ENCODE measurements around the gene NCK2. TPM values are rescaled to one million over a fixed set of nuclear protein-coding genes. Genes with fewer than 3 reads are reported as not detected.

The NCK2 gene
- total and polyA plus RNA-seq, 7 donors: 26.5 to 111 (median 40.1) TPM

DNA sequence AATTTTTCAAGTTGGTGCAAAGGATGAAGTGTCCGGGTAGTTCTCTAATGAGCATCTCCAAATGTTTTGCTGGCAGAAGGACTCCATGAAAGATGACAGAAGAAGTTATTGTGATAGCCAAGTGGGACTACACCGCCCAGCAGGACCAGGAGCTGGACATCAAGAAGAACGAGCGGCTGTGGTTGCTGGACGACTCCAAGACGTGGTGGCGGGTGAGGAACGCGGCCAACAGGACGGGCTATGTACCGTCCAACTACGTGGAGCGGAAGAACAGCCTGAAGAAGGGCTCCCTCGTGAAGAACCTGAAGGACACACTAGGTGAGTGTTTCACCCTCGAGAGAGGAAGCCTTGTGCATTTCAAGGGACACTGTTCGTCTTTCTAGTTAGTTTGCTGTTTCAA lies 110.3 kb downstream of the NCK2 start:
- H3K36me3 ChIP-seq (ENCODE audit: insufficient read depth in 1 of 2, low read depth in 1 of 2): peaks cover 0 to 3% of the 10 kb centered on the region in 2 donors
- ATAC-seq: no peak
- intact Hi-C loops (cut with DNase I): no loop called here
- no peak overlapping the region for H3K27ac ChIP-seq
- no peaks in the 10 kb centered on the region for H3K27me3 ChIP-seq (ENCODE audit: insufficient read depth in 3 of 3, low read length in 2 of 3)
- peaks cover 10% of the 10 kb centered on the region for H3K4me1 ChIP-seq
- H3K4me3 ChIP-seq: no peak overlapping the region
- DNase-seq: no peak
- TF ChIP-seq, protein P1, sequence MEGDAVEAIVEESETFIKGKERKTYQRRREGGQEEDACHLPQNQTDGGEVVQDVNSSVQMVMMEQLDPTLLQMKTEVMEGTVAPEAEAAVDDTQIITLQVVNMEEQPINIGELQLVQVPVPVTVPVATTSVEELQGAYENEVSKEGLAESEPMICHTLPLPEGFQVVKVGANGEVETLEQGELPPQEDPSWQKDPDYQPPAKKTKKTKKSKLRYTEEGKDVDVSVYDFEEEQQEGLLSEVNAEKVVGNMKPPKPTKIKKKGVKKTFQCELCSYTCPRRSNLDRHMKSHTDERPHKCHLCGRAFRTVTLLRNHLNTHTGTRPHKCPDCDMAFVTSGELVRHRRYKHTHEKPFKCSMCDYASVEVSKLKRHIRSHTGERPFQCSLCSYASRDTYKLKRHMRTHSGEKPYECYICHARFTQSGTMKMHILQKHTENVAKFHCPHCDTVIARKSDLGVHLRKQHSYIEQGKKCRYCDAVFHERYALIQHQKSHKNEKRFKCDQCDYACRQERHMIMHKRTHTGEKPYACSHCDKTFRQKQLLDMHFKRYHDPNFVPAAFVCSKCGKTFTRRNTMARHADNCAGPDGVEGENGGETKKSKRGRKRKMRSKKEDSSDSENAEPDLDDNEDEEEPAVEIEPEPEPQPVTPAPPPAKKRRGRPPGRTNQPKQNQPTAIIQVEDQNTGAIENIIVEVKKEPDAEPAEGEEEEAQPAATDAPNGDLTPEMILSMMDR (IDR thresholded peaks at IDR 0.05): no peak
- 73 to 83% (median 76%) methylated on average over 16 of the region's 16 CpGs for WGBS, 3 donors
- H3K9me3 ChIP-seq: no peaks in the 10 kb centered on the region

- no peak overlapping the region for H3K27ac ChIP-seq
- intact Hi-C loops (cut with DNase I): no loop called here
- ATAC-seq: peak in 1 of 4 donors; percentile 48
Observed at GRCh38 chr2:105856581-105856980, 111.9 kb downstream of the NCK2 start.

GRCh38 chr2:105857076-105857740 lies 112.5 kb downstream of the NCK2 start:
- no peaks in the 10 kb centered on the region for H3K27me3 ChIP-seq (ENCODE audit: insufficient read depth in 3 of 3, low read length in 2 of 3)
- no peak overlapping the region for H3K4me3 ChIP-seq
- TF ChIP-seq, protein P1 (IDR thresholded peaks at IDR 0.05): no peak
- DNase-seq: no peak
- peaks cover 0 to 3% of the 10 kb centered on the region in 2 donors for H3K36me3 ChIP-seq (ENCODE audit: insufficient read depth in 1 of 2, low read depth in 1 of 2)
- ATAC-seq: peak; percentile 60 to 84 (median 76)
- peaks cover 10% of the 10 kb centered on the region for H3K4me1 ChIP-seq
- H3K9me3 ChIP-seq: no peaks in the 10 kb centered on the region
- intact Hi-C loops (cut with DNase I): no loop called here
- 57 to 89% (median 70%) methylated on average over 17 of the region's 17 CpGs for WGBS, 3 donors
- peak overlapping the region; percentile 21 for H3K27ac ChIP-seq

More at GRCh38 chr2:105856581-105856980, 111.9 kb downstream of the NCK2 start:
- Histone ChIP-seq H3K9me3 (no peaks in the 10 kb centered on the region), H3K27me3 (ENCODE audit: insufficient read depth in 3 of 3, low read length in 2 of 3) (no peaks in the 10 kb centered on the region), H3K4me1 (peaks cover 10% of the 10 kb centered on the region), H3K36me3 (ENCODE audit: insufficient read depth in 1 of 2, low read depth in 1 of 2) (peaks cover 0 to 3% of the 10 kb centered on the region in 2 donors), H3K4me3 (no peak overlapping the region)
- WGBS, 3 donors: 78 to 95% (median 87%) methylated on average over 3 of the region's 3 CpGs
- DNase-seq: no peak
- TF ChIP-seq, protein P1 (IDR thresholded peaks at IDR 0.05): no peak

DNA sequence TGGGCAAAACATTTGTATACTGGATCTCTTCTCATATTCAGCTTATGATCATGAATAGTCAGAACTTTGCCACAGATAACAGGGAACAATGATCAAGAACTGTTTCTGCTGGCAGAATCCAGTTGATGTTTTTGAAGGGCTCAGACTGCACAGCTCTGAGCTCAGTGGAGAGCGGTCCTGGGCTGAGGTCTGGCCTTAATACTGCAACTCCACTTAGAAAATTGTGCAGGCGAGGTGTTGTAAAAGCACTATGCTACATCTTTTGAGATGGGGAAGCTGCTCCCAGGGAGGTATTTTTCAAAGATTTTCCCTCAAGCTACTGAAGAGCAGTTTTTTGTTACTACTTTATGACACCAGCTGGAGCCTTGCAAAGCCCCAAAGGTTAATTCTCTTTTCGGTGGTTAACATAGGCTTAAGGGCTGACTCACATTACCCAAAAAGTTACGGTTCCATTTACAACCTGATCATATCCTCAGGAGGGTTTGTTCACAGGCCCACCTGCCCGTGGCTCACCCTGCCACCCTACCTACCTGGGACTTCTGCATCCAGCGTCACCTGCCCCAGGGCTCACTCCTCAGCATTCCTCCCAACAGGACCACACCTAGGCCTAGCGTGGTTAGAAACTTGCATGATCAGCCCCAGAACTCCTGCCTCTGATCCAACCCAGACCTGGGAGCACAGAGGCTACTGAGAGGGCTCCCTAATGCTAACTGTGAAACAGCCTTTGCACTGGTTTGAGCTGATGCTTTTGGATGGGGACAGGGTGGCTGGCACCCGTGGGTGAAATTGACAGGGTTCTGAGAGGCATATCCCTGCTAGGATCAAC lies 114.4 kb downstream of the NCK2 start:
- WGBS, 3 donors: 75 to 80% (median 78%) methylated on average over 8 of the region's 8 CpGs
- intact Hi-C loops (cut with DNase I): no loop called here
- peaks cover 0 to 3% of the 10 kb centered on the region in 2 donors for H3K36me3 ChIP-seq (ENCODE audit: insufficient read depth in 1 of 2, low read depth in 1 of 2)
- peaks cover 9% of the 10 kb centered on the region for H3K4me1 ChIP-seq
- TF ChIP-seq, protein P1 (IDR thresholded peaks at IDR 0.05): no peak
- ATAC-seq (no peak), DNase-seq (no peak)
- H3K27ac ChIP-seq: no peak overlapping the region
- no peak overlapping the region for H3K4me3 ChIP-seq
- H3K27me3 ChIP-seq (ENCODE audit: insufficient read depth in 3 of 3, low read length in 2 of 3): no peaks in the 10 kb centered on the region
- H3K9me3 ChIP-seq: no peaks in the 10 kb centered on the region

Data from psoas muscle (tissue), 8 donors.